Stimulated activated CD4-positive, alpha-beta T cell treated with anti-CD3 and anti-CD28 coated beads, Interleukin-2, amount 100 ng/mL, for 24 hours (primary cell): ENCODE results near the gene SMIM21.

ENCODE experiments used
- DNase-seq, 2 donors: peaks; one replicate each; pipeline ENCODE4 v3.0.0-alpha.2; 2020

Gene SMIM21

DNA sequence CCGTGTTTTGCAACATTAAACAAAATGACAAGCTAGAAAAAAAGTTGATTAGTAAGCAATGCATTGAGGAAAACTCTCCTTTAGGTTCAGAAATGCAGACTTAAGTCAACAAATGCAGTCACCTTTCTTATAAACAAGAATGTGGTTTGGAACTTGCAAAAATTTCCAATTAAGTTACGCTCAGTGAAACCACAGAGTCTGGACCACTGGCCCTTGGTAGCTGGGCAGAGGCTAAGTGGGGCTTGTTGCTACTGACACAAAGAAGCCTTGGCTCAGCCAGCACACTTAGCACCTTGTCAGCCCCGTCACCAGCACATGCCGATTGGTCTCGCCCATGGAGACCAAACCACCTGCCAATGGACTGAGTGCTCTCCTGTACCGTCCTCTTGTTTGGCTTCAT lies 53.0 kb downstream of the SMIM21 start:
- DNase-seq = no peak

DNA sequence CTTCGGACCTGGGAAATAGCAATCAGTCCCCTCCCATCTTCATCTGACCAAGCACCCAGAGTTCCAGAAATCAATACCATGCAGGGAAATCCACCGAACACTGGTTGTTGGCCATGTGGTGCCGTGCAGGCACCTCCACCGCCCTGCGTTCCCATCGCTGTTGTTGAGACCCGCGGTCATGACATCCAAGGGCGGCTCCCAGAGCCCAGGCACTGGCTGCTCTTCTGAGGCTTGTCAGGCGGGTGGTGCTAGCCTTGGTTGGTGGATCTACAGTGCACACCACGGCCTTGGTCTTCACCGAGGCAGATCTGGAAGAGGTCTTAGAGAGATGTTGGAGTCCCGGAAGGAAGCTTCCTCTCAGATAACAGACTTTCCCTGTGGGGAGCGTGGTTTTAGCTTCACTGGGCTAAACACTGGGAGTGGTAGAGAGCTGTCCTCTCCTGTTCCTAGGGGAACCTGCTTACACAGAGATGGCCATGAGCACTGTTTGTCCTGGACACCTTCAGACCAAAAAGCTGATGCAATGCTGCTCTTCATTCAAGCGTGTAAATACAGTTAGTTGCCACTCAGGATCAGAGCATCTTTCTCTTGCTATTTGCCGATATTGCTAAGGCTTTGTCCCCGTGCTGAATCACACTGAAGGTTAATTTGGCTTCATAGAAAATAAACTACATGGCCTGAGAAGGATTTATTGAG lies 58.3 kb downstream of the SMIM21 start:
- DNase-seq = no peak

DNA sequence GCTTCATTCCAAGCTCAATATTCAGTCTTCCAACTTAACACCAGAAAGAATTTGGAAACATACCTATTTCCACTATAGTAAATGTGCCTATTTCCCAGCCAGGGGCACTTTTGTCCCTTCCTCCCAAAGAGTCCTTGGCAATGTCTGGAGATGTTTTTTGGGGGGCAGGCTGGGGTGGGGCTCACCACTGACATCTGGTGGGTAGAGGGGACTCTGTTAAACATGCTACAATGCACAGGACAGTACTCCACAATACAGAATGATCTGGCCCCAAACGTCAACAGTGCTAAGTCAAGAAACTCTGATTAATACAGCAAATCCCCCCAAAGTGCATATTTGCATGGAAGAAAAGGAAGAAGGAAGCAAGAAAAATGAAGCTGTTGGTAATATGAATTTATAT lies 61.7 kb downstream of the SMIM21 start:
- no peak for DNase-seq

- no peak for DNase-seq
Measured at GRCh38 chr18:75365254-75365629, 62.3 kb downstream of the SMIM21 start.

DNA sequence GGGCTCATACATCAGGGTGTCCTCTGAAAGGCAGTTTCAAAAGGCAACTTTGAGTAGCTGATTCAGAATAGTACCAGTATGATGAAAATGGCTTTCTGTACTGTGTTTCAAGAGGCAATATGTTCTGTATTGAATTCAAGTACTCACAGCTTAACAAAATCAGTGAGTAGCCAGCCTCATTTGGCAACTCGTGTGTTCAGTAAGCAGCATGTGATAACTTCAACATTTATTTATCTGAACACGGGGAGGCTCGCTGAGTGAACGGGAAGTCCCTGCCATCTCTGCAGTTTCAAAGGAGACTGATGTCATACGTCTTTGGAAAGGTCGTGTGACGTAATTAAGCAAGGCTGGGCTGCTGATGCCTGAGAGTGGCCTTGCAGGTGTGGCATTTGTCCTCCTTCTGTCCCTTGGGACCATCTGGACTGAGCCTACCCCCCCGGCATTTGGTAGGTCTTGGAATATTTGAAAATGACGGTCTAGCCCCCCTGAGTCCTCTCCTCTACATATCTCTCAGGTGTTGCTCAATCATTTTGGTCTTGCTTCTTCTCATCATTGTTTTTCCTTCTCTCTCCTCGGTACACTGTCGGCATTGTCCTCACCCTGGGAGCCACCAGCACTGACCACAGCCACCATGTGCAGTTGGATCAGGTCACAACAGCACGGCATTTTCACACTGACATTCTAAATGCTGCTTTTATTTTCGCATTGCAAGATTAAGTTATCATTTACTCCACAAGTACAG lies 62.8 kb downstream of the SMIM21 start:
- no peak for DNase-seq

DNA sequence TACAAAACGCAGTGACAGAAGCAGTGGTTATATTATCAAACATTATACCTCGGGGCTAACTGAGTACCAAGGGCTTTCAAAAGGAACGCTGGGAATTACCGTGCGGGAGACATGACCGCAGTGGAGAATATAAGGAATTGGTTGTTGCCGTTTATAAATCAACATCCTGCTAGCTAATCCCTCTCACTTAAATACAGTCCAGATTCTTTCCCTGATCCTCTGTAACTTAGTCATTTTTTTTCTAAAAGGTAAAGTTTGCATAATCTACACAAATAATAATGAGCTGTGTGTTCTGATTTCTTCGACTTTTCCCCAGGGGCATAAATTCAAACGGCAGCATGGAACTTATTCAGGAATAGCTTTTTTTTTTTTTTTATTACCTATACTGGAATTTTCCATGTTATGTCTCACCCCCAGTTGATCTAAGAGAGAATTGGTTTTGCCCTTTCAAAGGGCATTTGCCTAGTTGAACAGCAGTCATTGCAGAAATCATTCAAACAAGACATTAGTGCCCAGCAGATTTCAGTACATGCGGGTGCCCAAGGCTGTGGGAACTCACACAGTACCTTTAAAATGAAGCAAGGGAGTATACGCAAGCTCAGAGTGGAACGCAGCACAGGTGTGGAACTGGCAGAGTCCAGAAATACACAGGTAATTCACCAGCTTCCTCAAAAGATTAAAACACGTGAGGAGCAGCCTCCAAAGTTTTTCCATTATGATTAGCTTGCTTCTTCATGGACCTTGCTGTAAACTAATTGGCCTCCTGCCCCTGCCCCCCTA lies 63.9 kb downstream of the SMIM21 start:
- no peak for DNase-seq

DNA sequence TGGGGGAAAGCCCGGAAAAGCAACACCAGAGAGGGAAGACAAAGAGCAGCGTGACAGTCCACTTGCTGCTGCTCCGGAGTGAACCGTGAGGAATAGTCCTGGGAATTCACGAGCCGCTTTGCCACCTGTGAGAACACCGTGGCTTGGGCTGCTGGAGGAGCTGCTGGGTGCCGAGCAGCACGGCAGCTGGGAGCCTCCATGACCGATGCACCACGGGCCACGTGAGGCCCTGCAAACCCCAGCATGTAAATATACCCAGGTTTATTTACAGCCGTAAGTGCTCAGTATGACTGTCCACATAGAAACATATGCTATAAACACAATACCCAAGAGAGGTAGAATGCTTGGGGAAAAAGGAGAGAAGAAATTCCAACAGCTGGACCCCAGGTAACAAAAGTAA lies 65.1 kb downstream of the SMIM21 start:
- no peak for DNase-seq

DNA sequence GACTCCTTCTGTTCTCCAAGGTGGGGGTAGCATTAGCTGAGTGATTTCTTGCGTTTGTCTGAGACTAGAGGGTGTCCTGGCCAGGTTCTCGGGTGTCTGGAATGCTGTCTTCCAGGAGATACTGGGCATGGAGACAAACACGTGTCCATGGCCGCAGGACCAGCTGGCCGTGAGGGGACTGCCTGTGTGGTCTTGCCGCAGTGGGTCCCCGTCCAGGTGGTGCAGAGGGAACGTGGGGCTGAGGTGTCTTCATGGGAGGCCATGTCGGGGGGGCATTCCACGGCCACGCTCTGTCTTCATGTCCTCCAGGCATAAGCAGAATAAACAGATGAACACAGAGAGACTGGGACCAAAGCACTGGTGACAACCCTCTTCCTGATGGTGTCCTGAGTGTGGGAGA lies 66.6 kb downstream of the SMIM21 start:
- no peak for DNase-seq

- no peak for DNase-seq
Measured at GRCh38 chr18:75360215-75360614, 67.3 kb downstream of the SMIM21 start.
